ENCODE measurements around the gene ANKRD10.
A peak's percentile ranks its signal among the peaks of the same experiment; 100 is the strongest.
"Not testable (repeated sequence)": the region's sequence is repeated elsewhere in the genome, so short reads cannot be mapped to it uniquely, and the experiment has no call there.

ANKRD10 gene

GRCh38 chr13:110915057-110915873 is at the start of gene ANKRD10:
TSS of gene ANKRD10 (minus strand) at chr13:110915069. CDS start at chr13:110914934, 135 bp downstream.
- DNase-seq, result peak; percentile 100

GRCh38 chr13:110964229-110965037 is 49.6 kb upstream of the ANKRD10 start:
- no peak for DNase-seq

GRCh38 chr13:110963554-110963970 is 48.7 kb upstream of the ANKRD10 start:
- no peak for DNase-seq

- DNase-seq, result no peak
These were observed 47.1 kb upstream of the ANKRD10 start for GRCh38 chr13:110961959-110962358.

- no peak for DNase-seq
These were observed 45.3 kb upstream of the ANKRD10 start for GRCh38 chr13:110960204-110960603.

GRCh38 chr13:110957931-110958330 is 43.1 kb upstream of the ANKRD10 start:
- DNase-seq, result no peak

GRCh38 chr13:110957181-110957884 is 42.5 kb upstream of the ANKRD10 start:
- no peak for DNase-seq

- not testable (repeated sequence) for DNase-seq
These were observed 41.3 kb upstream of the ANKRD10 start for GRCh38 chr13:110956216-110956615.

- not testable (repeated sequence) for DNase-seq
These were observed 40.7 kb upstream of the ANKRD10 start for GRCh38 chr13:110955608-110956007.

GRCh38 chr13:110955072-110955503 is 40.2 kb upstream of the ANKRD10 start:
- not testable (repeated sequence) for DNase-seq

GRCh38 chr13:110954533-110954920 is 39.7 kb upstream of the ANKRD10 start:
- DNase-seq, result not testable (repeated sequence)

- no peak for DNase-seq
These were observed 39.1 kb upstream of the ANKRD10 start for GRCh38 chr13:110953833-110954532.

GRCh38 chr13:110953416-110953815 is 38.5 kb upstream of the ANKRD10 start:
- DNase-seq, result no peak

GRCh38 chr13:110952135-110952534 is 37.3 kb upstream of the ANKRD10 start:
- not testable (repeated sequence) for DNase-seq

GRCh38 chr13:110950819-110951570 is 36.1 kb upstream of the ANKRD10 start:
- DNase-seq, result no peak

GRCh38 chr13:110950356-110950755 is 35.5 kb upstream of the ANKRD10 start:
- DNase-seq, result no peak

GRCh38 chr13:110949628-110950027 is 34.8 kb upstream of the ANKRD10 start:
- DNase-seq, result no peak

- DNase-seq, result no peak
These were observed 34.2 kb upstream of the ANKRD10 start for GRCh38 chr13:110949116-110949515.

- DNase-seq, result not testable (repeated sequence)
These were observed 32.5 kb upstream of the ANKRD10 start for GRCh38 chr13:110947338-110947737.

GRCh38 chr13:110945928-110946570 is 31.2 kb upstream of the ANKRD10 start:
- DNase-seq, result no peak

Measured in NCI-H1105 treated with DMSO at 0.1 percent for 48 hours (cell line).